HepG2 (cell line): Measurements from ENCODE around the gene NEU1. TPM values are rescaled to one million over a fixed set of nuclear protein-coding genes. Genes with fewer than 3 reads are reported as not detected.

Experiments used
- CBX1 ChIP-seq: IDR thresholded peaks from one replicate; pipeline ENCODE4 v1.6.1; 2016; ENCODE audit warnings: antibody characterized with exemption, low read depth
- CBX5 ChIP-seq: sonication (generic); formaldehyde crosslinking; IDR thresholded peaks from 2 replicates; pipeline ENCODE4 v1.4.0; 2020; ENCODE audit warnings: missing genetic modification reagents, borderline replicate concordance
- CENPBD1 ChIP-seq: sonication (generic); formaldehyde crosslinking; IDR thresholded peaks from 2 replicates; pipeline ENCODE4 v1.8.0; 2022; ENCODE audit warnings: missing genetic modification reagents, low read depth, mild to moderate bottlenecking, borderline replicate concordance
- CREB3 ChIP-seq: sonication (generic); formaldehyde crosslinking; IDR thresholded peaks from 2 replicates; pipeline ENCODE4 v1.5.0; 2020; ENCODE audit warnings: missing genetic modification reagents
- FOSL2 ChIP-seq: sonication (generic); formaldehyde crosslinking; IDR thresholded peaks from 2 replicates; pipeline ENCODE4 v1.4.0; 2020; ENCODE audit warnings: missing genetic modification reagents
- FOXC1 ChIP-seq: sonication (generic); formaldehyde crosslinking; IDR thresholded peaks from 2 replicates; pipeline ENCODE4 v1.8.0; 2022; ENCODE audit warnings: mild to moderate bottlenecking, missing genetic modification reagents, borderline replicate concordance
- GLI4 ChIP-seq: sonication (generic); formaldehyde crosslinking; IDR thresholded peaks from 2 replicates; pipeline ENCODE4 v1.5.1; 2020; ENCODE audit warnings: missing genetic modification reagents, mild to moderate bottlenecking, moderate library complexity, borderline replicate concordance
- KDM1A ChIP-seq: IDR thresholded peaks from 2 replicates; pipeline ENCODE4 v1.6.1; 2016; ENCODE audit warnings: missing compliant biosample characterization
- SRSF4 ChIP-seq: fragments of 200-400 bp; formaldehyde crosslinking; IDR thresholded peaks from one replicate; pipeline ENCODE4 v1.6.1; 2018; ENCODE audit warnings: mild to moderate bottlenecking, low read depth, low read length, moderate library complexity; ENCODE audit not compliant: poor library complexity, severe bottlenecking
- TCF7L2 ChIP-seq: IDR thresholded peaks from 2 replicates; pipeline ENCODE4 v1.6.1; 2011; ENCODE audit warnings: mild to moderate bottlenecking, low read depth, low read length, moderate library complexity
- U2AF2 ChIP-seq: fragments of 200-400 bp; formaldehyde crosslinking; IDR thresholded peaks from 2 replicates; pipeline ENCODE4 v1.6.1; 2017; ENCODE audit warnings: low read depth, mild to moderate bottlenecking, low read length
- ZFP1 ChIP-seq: IDR thresholded peaks from 2 replicates; pipeline ENCODE4 v1.6.1; 2016
- ZNF207 ChIP-seq: fragments of 450-650 bp; IDR thresholded peaks from 2 replicates; pipeline ENCODE4 v1.6.1; 2016; ENCODE audit warnings: antibody characterized with exemption, borderline replicate concordance
- ZNF24 ChIP-seq: fragments of 450-650 bp; IDR thresholded peaks from 2 replicates; pipeline ENCODE4 v1.6.1; 2017; ENCODE audit warnings: antibody characterized with exemption, mild to moderate bottlenecking
- ZNF331 ChIP-seq: sonication (generic); formaldehyde crosslinking; IDR thresholded peaks from 2 replicates; pipeline ENCODE4 v1.4.0; 2020; ENCODE audit warnings: missing genetic modification reagents
- ZNF569 ChIP-seq: sonication (generic); formaldehyde crosslinking; IDR thresholded peaks from 2 replicates; pipeline ENCODE4 v1.5.0; 2020; ENCODE audit warnings: mild to moderate bottlenecking, missing genetic modification reagents, moderate library complexity, borderline replicate concordance
- ZNF572 ChIP-seq: sonication (generic); formaldehyde crosslinking; IDR thresholded peaks from 2 replicates; pipeline ENCODE4 v1.5.1; 2020; ENCODE audit warnings: mild to moderate bottlenecking, missing genetic modification reagents
- ZNF574 ChIP-seq: sonication (generic); formaldehyde crosslinking; IDR thresholded peaks from 2 replicates; pipeline ENCODE4 v1.4.0; 2020; ENCODE audit warnings: missing genetic modification reagents
- ZNF773 ChIP-seq: sonication (generic); formaldehyde crosslinking; IDR thresholded peaks from 2 replicates; pipeline ENCODE4 v1.4.0; 2020; ENCODE audit warnings: missing genetic modification reagents, borderline replicate concordance
- ZNF780A ChIP-seq: sonication (generic); formaldehyde crosslinking; IDR thresholded peaks from 2 replicates; pipeline ENCODE4 v1.8.0; 2022; ENCODE audit warnings: mild to moderate bottlenecking, missing genetic modification reagents, moderate library complexity
- ZNF788 ChIP-seq: sonication (generic); formaldehyde crosslinking; IDR thresholded peaks from 2 replicates; pipeline ENCODE4 v1.5.0; 2020; ENCODE audit warnings: mild to moderate bottlenecking, missing genetic modification reagents, borderline replicate concordance
- polyA plus RNA-seq, 8 experiments: library from polyadenylated mRNA; depleted of rRNA in 3 of 8; stranded (reverse) in 7 of 8; unstranded in 1 of 8; fragments of >200 nt; fragmentation: Illumina TruSeq in 4 of 8; extraction: Trizol in 4 of 8; gene quantifications; 2 replicates each; pipeline versions ENCODE4 v1.2.1 to v1.2.3, GENCODE V29; 2011 to 2016; ENCODE audit warnings: low read depth in 4 of 8, missing spikeins in 1 of 8, mixed read lengths in 1 of 8; ENCODE audit not compliant: insufficient read depth in 1 of 8
- total RNA-seq, 5 experiments: library from RNA; depleted of rRNA; stranded (reverse); fragments of >200 nt; fragmentation: Illumina TruSeq; extraction: Trizol; gene quantifications; 2 replicates each; pipeline ENCODE4 v1.2.3, GENCODE V29; 2016; ENCODE audit warnings: low read depth in 1 of 5
- TF ChIP-seq, protein P1 (sequence below): sonication (generic); formaldehyde crosslinking; IDR thresholded peaks from 2 replicates; pipeline ENCODE4 v1.4.0; 2020; ENCODE audit warnings: missing genetic modification reagents
- TF ChIP-seq, protein P2 (sequence below): sonication (generic); formaldehyde crosslinking; IDR thresholded peaks from 2 replicates; pipeline ENCODE4 v1.5.1; 2020; ENCODE audit warnings: mild to moderate bottlenecking, missing genetic modification reagents, moderate library complexity

The NEU1 gene
- total and polyA plus RNA-seq, 2 of the 13 experiments (the other 11 are each of a cell fraction or from before 2014, with no cell fraction given) = 215 to 297 TPM

GRCh38 chr6:31821301-31822035 is 41.2 kb downstream of the NEU1 start (continued):
- TF ChIP-seq ZNF788 (CRISPR knock-in tag) = 0 out of 2 replicates have a peak, but pooled peaks have one; percentile 17
- 0 out of 2 replicates have a peak, but pooled peaks have one; percentile 13 for TF ChIP-seq ZFP1
- 0 out of 2 replicates have a peak, but pooled peaks have one; percentile 5 for TF ChIP-seq FOSL2 (CRISPR knock-in tag)
- TF ChIP-seq ZNF572 (CRISPR knock-in tag) = peak; percentile 63; the same call in 1 of the 2 replicates
- no peak for TF ChIP-seq CENPBD1 (CRISPR knock-in tag)
- TF ChIP-seq KDM1A (CRISPR knock-in tag) = no peak; the same call in 1 of the 2 replicates
- TF ChIP-seq ZNF780A = no peak
- TF ChIP-seq TCF7L2 = no peak
- no peak for TF ChIP-seq ZNF773 (CRISPR knock-in tag)
- no peak for TF ChIP-seq ZNF574 (CRISPR knock-in tag)
- no peak for TF ChIP-seq U2AF2
- TF ChIP-seq CREB3 (CRISPR knock-in tag) = no peak
- no peak for TF ChIP-seq FOXC1
- TF ChIP-seq GLI4 (CRISPR knock-in tag) = no peak
- TF ChIP-seq, protein P1, sequence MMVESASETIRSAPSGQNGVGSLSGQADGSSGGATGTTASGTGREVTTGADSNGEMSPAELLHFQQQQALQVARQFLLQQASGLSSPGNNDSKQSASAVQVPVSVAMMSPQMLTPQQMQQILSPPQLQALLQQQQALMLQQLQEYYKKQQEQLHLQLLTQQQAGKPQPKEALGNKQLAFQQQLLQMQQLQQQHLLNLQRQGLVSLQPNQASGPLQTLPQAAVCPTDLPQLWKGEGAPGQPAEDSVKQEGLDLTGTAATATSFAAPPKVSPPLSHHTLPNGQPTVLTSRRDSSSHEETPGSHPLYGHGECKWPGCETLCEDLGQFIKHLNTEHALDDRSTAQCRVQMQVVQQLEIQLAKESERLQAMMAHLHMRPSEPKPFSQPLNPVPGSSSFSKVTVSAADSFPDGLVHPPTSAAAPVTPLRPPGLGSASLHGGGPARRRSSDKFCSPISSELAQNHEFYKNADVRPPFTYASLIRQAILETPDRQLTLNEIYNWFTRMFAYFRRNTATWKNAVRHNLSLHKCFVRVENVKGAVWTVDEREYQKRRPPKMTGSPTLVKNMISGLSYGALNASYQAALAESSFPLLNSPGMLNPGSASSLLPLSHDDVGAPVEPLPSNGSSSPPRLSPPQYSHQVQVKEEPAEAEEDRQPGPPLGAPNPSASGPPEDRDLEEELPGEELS = no peak
- TF ChIP-seq ZNF207 = no peak
- no peak for TF ChIP-seq CBX1
- TF ChIP-seq ZNF331 = no peak
- no peak for TF ChIP-seq ZNF569 (CRISPR knock-in tag)
- no peak; the same call in 1 of the 2 replicates for TF ChIP-seq CBX5 (CRISPR knock-in tag)
- no peak for TF ChIP-seq SRSF4
- no peak for TF ChIP-seq ZNF24
- TF ChIP-seq, protein P2, sequence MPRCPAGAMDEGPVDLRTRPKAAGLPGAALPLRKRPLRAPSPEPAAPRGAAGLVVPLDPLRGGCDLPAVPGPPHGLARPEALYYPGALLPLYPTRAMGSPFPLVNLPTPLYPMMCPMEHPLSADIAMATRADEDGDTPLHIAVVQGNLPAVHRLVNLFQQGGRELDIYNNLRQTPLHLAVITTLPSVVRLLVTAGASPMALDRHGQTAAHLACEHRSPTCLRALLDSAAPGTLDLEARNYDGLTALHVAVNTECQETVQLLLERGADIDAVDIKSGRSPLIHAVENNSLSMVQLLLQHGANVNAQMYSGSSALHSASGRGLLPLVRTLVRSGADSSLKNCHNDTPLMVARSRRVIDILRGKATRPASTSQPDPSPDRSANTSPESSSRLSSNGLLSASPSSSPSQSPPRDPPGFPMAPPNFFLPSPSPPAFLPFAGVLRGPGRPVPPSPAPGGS (CRISPR knock-in tag) = no peak
